ENCODE measurements around the gene VWA3B.
"Not testable (repeated sequence)": the region's sequence is repeated elsewhere in the genome, so short reads cannot be mapped to it uniquely, and the experiment has no call there.

VWA3B gene

DNA sequence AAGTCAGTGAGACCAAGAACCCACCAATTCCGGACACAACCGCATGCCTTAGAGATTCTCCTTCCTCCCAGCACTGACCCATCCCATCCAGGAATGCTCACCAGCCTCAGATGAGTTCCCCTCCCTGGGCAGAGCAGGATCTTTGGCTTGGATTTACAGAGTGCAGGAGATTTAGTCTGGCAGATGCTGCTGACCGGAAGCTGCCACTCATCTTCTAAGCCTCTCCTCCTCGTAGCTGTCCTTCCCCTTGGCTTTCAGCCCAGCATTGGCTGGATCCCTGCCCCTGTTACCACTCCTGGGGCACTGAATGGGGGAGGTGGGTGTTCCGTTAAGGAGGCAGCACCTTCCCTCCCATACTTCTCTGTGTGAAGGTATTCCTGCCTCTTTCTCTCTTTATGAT is 53.2 kb downstream of the VWA3B start:
- no peak for DNase-seq

DNA sequence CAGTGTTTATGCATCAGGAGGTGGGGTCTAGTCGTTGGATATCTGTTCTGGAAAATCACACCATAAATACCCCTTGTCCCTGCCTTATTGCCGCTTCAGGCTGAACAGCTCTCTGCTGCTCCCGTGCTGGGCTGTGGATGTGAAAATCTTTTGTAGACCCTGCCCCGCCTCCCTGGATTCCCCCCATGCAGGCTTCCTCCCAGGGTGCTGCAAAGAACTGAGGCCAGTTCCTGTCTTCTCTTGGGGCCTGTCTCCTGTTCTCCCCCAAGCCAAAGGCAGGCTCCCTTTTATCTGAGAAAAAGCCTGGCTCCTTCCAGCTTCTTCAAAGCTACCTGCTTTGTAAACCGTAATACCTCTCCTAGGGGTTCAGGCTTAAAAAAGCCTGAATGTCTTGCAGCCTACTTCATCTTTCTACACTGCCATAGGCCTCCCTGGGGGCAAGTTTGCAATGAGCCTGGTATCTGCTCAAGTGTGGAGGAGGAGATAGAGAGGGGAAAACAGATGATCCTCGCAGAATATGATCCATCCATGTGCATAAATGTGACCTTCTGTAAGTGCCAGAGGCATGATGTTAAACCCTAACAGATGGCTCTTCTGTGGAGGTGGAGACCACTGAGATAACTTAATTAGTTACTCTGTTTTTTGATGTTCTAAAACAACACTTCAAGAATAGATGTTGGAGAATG is 55.3 kb downstream of the VWA3B start:
- no peak for DNase-seq

DNA sequence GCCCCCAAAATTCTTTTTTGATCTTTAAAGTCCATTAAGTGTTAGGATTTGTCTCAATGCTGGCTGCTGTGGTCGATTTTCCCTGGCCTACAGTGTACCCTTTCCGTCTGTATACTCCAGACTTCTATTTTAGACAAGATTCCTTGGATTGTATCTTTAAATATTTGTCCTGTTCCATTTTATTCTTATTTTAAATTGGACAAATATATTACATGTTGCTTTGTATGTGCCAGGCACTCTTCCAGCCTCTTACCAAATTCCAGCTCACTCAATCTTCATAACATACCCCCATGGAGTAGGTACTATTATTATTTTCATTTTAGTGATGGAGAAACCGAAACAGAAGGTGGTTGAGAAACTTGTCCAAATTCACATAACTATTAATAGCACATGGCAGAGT is 58.1 kb downstream of the VWA3B start:
- DNase-seq: no peak

DNA sequence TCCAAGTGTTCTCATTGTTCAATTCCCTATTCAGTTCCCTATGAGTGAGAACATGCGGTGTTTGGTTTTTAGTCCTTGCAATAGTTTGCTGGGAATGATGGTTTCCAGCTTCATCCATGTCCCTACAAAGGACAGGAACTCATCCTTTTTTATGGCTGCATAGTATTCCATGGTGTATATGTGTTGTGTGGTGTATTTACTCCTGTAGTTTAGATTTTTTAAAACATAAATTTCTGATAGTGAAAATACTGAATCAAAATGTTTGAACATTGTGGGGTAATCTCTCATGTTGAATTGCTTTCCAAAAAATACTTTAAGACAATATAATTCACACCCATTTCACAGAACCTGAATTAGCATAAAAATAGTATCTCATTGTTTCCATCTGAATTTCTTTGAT is 60.9 kb downstream of the VWA3B start:
- DNase-seq: not testable (repeated sequence)

DNA sequence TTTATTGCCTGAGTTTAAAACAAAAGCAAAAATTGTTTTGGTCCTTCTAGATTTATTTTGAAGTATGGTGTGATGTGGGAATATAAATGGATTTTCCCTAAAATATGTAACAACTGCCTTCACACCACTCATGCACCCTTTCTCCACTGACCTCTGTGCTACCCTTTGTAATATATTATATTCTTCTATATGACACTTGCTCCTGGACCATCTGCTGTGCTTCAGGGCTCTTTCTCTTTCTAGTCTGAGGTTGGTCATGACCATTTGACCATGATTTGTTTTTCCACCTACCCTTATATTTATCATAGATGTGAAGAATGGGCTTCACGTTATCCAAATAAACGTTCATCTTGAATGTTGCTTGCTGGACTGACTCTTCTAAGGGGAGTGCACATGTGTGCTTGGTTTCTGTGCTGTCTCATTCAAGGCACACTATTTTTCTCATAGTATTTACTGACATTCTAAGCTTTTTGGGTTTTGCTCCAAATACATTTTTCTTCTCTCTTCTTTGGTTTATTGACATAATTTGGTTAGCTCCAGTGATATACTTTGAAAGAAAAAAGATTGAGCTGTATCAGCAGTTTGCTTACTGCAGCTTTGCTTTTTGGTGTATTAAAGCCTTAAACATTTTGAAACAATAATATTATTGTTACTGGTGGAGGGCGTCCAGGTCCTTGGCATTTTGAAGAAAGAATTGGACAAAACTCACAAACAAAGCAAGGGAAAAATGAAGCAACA is 61.8 kb downstream of the VWA3B start:
- no peak for DNase-seq

DNA sequence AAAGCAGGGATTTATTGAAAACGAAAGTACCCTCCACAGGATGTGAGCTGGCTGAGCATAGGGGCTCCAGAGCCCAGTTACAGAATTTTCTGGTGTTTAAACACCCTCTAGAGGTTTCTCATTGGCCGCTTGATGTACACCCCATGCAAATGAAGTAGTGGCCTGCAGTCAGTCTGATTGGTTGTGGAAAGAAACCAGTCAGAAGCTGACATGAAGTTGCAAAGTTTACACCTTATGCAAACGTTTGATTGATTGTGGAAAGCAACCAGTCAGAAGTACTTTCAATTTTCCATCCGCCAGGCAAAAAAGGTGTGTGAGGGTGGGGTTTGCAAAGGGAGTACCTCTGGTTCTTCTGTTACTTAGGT is 62.3 kb downstream of the VWA3B start:
- DNase-seq: no peak

DNA sequence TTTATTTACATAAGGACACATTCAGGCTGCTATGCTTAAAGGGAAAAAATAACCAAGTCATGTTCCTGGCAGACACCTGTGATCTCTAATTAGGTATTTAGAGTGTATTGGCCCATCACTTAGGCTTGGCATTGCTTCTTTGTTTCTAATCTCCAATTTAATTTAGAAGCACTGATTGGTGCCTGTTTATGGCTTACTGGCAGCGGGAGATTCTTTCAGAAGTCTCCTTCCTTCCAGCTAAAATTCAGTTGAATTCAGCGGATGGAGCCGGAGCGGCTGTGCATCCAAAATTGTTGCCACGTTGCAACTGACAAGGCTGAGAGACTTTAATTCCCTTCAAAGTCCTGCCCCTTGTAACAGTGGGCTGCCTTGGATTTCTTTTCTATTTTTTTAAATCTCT is 66.5 kb downstream of the VWA3B start:
- no peak for DNase-seq

DNA sequence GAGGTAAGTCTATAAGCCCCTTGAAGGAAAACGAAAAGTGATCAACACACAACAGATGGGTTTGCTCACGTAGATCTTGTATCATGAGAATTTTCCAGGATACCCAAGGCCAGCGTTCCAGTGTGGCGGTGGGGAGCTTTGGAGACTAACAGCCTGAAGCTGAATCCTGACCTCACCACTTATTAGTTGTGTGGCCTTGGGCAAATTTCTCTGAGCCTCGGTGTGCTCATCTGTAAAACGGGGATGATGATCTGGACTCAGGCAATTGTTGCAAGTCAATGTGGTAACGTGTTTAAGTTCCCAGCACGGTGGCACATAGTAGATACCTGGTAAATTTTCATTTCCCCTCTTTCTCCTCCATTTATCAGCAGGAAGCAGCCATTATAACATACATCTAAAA is 68.3 kb downstream of the VWA3B start:
- DNase-seq: no peak

DNA sequence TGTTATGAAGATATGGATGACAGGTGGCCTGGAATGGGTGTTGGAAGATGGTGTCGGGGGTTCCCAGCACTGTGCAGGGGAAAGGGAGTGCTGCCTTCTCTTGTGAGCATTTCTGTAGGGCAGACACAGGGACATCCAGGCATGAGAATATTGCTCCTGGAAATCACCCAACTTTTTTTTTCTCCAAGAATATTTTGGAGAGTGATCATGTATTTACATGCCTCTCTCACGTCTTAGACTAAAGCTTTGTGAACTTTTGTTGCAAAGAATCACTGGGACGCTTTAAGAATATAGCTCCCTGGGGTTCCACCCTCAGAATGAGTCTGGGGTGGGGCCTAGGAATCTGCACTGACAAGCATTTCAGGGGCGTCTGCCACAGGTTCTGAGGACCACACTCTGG is 68.7 kb downstream of the VWA3B start:
- DNase-seq: no peak

DNA sequence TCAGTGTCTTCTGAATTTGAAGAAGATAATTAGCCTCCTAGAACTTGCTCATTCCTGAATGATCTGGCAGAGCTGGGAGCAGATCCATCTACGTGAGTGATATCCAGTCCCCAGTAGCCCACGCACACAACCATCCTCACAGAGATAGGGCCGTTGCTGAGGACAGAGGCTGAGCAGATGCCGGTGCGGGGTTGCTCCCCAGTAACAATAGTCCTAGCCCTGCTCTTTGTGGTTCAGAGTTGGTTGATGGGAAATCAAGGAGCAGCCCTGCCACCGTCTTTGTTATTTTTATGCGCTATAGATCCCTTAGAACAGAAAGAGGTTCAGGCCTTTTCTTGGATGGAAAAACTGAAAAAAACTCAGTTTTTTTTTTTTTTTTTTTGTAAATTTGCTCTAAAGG is 69.3 kb downstream of the VWA3B start:
- DNase-seq: no peak

DNA sequence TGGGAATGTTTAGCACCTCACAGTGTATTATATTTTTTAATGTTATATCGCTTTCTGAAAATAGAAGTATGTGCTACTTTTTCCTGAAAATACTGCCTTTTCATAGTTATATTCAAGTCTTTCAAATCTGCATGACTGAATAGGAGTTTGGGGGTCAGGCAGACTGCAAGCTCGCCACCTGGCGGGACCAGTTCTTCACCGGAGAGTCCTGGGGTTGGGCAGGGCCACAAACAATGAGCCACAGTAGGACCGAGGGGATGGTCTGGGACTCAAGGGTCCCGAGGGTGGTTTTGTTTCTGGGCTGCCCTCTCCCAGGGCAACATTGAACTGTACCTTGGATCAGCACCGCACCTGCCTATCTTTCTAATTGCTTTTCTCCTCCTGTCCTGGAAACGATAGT is 70.6 kb downstream of the VWA3B start:
- DNase-seq: no peak

DNA sequence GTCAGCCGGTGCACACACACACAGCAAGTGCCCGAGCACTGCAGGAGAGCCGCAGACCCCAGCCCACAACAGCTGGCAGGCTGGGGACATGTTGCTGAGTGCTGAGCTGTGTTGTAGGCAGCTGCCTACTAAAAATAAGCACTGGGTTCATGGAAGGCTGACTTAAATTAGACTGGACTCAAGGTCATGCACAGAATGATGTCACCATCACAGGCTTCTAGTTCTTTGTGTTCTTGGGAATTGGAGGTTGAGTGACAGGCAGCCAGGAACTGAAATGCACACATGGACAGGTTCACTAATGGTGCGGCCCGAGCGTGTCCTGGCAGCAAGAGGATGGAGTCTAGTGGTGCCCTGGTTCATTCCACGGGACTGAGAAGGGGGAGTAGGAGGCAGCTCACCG is 71.3 kb downstream of the VWA3B start:
- no peak for DNase-seq

DNA sequence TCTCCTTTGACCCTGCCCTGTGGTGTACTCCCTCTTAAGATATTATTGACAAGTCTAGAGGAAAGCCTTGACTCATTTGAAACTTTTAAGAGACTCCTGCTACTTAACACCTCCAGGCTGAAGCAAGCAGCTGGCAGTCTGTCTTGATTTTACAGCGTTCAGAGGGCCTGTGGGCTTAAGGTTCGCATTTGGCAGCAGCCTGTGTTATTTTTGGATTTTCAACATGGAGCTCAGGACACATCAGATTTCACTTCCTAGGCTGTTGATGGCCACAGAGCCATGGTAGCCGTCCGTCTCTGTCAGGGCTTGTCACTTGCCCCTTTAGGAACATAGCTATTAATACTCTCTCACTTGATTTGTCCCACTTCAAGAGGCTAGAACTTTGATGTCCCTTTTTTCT is 73.6 kb downstream of the VWA3B start:
- DNase-seq: no peak

DNA sequence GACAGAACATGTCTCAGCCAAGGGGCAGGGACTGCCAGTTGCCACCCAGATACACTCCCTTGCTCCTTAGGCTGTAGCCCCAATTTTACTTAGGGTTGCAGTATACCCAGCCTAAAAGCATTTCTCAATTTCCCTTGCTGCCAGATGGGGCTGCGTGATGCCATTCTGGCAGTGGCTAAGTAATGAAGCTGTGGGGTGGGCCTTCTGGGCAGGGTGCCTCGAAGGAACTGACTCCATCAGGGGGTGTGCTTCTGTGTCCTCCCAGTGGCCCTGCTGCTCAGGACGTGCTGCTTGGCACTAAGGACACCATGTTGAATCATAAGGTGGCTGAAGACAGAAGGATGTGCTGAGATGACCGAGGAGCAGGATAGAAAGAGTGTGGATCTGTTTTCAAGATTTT is 74.2 kb downstream of the VWA3B start:
- DNase-seq: no peak

DNA sequence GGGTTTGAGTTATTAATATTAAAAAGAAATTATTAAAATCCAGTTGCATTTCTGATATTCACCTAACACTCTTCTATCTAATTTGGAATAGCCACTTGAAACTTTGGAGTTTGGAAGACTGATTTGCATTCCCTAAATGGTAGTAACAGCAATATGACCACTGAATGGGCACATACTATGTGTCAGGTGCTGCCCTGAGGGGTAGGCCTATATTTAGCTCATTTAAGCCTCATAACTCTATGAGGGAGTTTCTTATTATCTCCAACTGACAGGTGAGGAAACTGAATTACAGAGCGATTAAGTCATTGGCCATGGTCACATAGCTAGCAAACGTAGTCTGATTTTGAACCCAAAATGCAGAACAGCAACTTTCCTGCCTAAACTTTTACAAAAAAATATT is 77.3 kb downstream of the VWA3B start:
- DNase-seq: no peak

DNA sequence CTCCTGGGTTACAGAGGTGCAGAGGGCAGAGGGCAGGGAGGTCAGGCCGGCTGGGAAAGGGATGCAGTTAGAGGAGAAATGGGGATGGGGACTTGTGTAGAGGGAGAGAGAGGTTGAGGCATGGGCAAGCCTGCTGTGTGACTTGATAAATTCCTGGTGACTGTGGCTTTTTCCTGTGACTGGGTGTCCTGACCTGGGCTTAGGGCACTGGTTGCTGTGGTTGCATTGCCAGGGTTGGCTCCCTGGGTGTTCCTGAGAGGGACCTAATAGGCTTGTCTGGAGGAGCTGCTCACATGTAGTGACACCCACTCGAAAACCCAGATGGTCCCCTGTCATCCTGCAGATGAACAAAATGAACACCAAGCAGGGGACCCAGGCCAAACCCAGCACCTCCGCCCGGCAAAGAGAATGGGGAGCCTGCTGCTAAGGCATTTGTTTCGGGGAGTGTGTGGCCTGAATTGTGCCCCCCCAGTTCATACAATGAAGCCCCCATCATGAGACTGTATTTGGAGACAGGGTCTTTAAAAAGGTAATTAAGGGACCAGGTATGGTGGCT is 78.6 kb downstream of the VWA3B start:
- no peak for DNase-seq

DNA sequence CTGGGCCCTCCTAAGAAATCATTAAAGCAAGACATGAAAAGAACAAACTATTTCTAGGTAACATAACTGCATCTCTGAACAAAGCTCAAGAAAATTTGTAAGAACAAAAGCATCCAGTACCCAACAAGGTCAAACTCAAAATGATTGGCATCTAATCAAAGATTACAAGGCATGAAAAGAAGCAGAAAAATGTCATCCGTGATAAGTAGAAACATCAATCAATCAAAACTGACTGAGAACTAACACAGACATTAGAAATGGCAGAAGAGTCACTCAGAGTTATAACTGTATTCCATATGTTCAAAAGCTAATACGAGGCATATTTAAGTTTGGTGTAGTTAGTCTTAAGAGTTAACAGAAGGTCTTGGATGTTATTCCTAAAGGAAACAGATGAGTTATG is 80.9 kb downstream of the VWA3B start:
- DNase-seq: no peak

DNA sequence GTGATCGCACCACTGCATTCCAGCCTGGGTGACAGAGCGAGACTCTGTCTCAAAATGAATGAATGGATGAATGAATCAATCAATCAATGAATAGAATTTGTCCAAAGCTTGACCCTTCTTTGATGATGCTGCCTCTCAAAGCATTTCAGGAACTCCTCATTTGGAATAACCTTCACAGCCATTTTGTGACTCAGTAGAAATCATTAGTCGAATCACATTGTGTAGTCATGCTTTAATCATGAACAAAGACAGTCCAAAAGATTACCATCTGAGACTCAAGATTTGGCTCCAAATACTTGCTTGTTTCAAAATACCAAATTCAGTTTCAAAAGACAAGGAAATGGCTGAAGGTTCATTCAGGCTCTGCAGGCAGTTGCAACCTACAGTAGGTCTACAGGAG is 83.1 kb downstream of the VWA3B start:
- DNase-seq: no peak

DNA sequence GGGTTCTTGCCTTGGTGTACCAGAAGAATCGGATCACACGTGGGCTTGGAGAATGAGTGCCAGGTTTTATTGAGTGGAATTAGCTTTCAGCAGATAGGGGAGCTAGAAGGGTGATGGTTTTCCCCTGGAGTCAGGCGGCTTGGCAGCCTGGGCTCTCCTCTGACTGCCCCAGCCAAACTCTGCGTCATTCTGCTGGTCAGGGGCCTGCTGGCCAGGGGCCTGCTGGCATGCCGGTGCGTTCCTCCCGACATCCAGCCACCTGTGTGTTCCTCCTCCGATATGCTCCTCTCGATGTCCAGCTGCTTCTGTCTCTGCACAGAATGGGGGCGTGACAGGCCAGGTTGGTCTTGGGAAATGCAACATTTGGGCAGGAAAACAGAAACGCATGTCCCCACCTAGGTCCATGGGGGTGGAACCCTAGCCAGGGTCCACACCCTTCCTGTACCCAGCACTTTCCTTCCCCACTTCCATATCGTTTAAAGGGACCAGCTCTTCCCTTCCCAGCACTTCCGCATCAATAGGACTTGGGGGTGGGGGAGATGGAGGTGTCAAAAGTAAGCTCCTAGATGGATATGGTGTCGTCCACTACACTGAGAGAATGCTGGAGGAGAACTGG is 85.3 kb downstream of the VWA3B start:
- no peak for DNase-seq

DNA sequence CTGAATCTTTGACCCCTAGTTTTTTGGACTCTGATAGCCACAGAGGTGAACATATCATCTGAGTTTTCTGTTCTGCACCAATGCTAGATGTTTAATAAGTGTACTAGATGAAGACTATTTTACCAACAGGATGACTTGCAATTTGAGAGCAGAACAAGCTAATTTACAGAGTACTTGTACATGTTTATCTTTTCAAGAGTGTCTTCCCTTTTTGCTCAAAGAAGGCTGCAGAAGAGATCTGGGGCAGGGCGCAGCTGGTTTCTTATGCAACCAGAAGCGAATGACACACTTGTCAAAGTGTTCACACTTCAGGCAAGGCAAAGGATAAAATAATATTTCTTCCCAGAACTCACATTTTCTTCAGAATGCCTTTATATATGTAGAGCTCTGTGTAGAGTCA is 86.0 kb downstream of the VWA3B start:
- DNase-seq: peak; percentile 21

DNA sequence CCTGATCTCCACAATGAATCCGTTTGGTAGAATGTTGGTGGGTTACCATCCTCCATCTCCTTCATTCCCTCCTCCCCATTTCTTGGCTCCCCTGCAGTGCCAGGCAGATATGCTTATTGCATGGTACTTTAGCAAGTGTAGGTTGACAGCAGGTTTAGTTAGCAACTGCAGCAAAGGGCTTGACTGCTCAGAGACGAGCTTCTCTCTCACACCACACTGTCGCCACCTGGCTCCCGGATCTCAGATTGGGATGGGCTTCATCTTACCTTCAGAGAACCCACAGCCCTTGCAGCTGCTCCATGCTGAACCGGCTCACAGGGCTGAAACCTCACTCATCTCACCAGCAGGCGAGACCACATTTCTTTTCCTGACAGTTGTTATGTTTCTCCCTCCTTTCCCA is 88.8 kb downstream of the VWA3B start:
- peak; percentile 25 for DNase-seq

DNA sequence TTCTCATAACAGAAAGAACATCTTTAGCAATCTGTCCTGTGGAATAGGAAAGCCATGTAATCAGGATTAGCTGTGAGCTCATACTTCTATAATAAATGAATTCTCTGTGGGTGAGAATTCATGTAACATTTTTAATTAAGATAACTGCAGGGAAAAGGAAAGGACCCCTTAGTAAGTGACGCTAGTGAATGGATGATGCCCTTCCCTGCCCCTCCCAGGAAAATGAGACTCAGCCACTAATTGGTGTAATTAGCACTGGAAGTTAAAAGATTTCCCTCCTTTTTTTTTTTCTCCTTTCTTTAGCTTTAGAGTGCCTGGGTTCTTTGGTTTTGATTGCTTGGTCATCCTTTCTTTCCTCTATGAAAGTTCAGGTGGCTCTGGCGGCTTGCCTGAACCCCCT is 90.3 kb downstream of the VWA3B start:
- no peak for DNase-seq

DNA sequence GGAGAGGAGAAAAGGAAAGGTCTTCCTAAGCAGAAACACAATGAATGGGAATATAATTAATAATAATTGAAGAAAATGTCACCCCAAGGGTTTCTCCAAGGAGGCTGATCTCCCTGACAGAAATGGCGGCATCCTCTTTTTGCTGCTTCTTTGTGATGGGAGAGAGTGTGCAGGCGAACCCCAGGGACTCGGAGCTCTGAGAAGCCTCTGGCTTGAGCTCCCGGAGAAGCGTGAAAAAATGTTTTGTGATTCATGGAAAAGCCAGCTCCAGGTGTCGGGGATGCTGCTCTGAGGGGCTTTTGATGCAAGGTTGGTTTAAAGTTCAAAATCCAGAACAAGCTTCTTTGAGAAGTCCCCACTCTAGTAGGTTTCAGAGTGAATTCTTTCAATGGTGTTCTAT is 91.0 kb downstream of the VWA3B start:
- no peak for DNase-seq

DNA sequence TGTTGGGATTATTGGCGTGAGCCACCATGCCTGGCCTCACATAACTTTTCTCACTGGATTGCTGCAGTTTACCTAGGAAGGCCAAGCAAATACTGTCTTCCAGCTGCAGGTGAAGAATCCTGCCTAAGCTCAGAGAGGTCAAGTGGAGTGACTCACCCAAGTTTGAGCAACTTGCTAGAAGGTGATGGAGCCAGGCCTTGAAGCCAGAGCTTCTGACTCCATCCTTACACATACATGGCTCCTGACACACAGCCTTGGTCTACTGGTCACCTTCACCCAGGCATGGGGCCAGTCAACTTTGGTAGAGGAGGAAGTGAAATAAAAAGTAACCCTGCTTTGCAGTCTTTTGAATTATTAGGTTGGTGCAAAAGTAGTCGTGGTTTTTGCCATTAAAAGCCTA is 93.5 kb downstream of the VWA3B start:
- no peak for DNase-seq
